Osteoblast (primary cell): ENCODE measurements around the gene PSMD13. TPM values are rescaled to one million over a fixed set of nuclear protein-coding genes. Genes with fewer than 3 reads are reported as not detected.
A peak's percentile ranks its signal among the peaks of the same experiment; 100 is the strongest.

Experiments used
- DNase-seq: peaks from one replicate; pipeline ENCODE4 v3.0.0; 2011; ENCODE audit warnings: low spot score, mixed read lengths; ENCODE audit not compliant: insufficient read length; ENCODE audit errors: missing footprints
- H2AFZ ChIP-seq: 2 replicates; pipeline ENCODE4 v1.6.0; 2011; ENCODE audit warnings: mild to moderate bottlenecking, low read length
- H3K27ac ChIP-seq: 2 replicates; pipeline ENCODE4 v1.5.1; 2011; ENCODE audit warnings: mild to moderate bottlenecking, low read depth, low read length, moderate library complexity
- H3K27me3 ChIP-seq: 2 replicates; pipeline ENCODE4 v1.6.0; 2012; ENCODE audit warnings: mild to moderate bottlenecking, control low read depth, inconsistent platforms, low read length, moderate library complexity; ENCODE audit not compliant: insufficient read depth
- H3K36me3 ChIP-seq: 2 replicates; pipeline ENCODE4 v1.5.1; 2011; ENCODE audit warnings: mild to moderate bottlenecking, low read length, control low read depth, moderate library complexity; ENCODE audit not compliant: insufficient read depth
- H3K4me1 ChIP-seq: 2 replicates; pipeline ENCODE4 v1.5.1; 2011; ENCODE audit warnings: mild to moderate bottlenecking, low read length, control low read depth, moderate library complexity; ENCODE audit not compliant: insufficient read depth
- H3K4me2 ChIP-seq: 2 replicates; pipeline ENCODE4 v1.6.0; 2011; ENCODE audit warnings: mild to moderate bottlenecking, low read length; ENCODE audit not compliant: insufficient read depth
- H3K4me3 ChIP-seq: fragments of 200-600 bp; sonication (generic); 3 replicates; pipeline ENCODE4 v1.5.1; 2012; ENCODE audit warnings: mild to moderate bottlenecking, low read length, inconsistent platforms; ENCODE audit not compliant: insufficient read depth
- H3K79me2 ChIP-seq: 2 replicates; pipeline ENCODE4 v1.6.0; 2012; ENCODE audit warnings: mild to moderate bottlenecking, low read length, control low read depth, inconsistent platforms; ENCODE audit not compliant: insufficient read depth
- H3K9me3 ChIP-seq: 2 replicates; pipeline ENCODE4 v1.5.1; 2011; ENCODE audit warnings: low read depth, low read length, control low read depth
- H4K20me1 ChIP-seq: 2 replicates; pipeline ENCODE4 v1.6.0; 2012; ENCODE audit warnings: mild to moderate bottlenecking, low read length, control low read depth; ENCODE audit not compliant: insufficient read depth
- total RNA-seq: library from RNA; depleted of rRNA; stranded (reverse); fragments of >200 nt; gene quantifications from 2 replicates; pipeline ENCODE4 v1.2.3, GENCODE V29; 2012
- TF ChIP-seq, protein P1 (sequence below): IDR thresholded peaks from 2 replicates; pipeline ENCODE4 v1.5.1; 2011; ENCODE audit warnings: mild to moderate bottlenecking, low read depth, low read length, moderate library complexity; ENCODE audit errors: extremely low read depth

PSMD13 gene
- total RNA-seq, 1 donor: 110 TPM

DNA sequence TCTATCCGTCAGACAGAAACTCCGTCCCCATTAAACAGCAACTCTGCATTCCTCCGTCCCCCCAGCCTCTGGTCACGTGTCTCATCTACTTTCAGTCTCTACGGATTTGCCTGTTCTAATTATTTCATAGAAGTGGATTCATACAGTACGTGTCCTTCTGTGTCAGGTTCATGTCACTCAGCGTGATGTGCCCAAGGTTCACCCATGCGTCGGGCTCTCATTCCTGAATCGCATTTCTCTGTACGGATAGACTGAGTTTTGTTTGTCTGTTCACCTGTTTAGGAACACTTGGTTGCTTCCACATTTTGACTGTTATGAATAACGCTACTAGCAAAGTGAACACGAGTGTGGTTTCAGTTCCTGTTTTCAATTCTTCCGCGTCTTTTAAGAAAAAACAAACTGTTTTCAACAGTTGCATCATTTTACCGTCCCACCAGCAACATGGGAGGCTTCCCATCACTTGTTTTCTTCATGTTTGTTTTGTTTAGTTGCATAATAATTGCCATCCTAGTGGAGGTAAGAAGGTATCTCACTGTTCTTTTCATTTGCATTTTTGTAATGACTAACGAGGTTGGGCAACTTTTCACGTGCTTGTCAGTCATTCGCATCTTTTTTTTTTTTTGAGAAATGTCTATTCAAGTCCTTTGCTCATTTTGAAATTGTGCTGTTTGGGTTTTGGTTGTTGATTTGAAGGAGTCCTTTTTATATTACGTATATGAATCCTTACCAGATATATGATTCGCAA, 32.5 kb downstream of the PSMD13 start:
- peak overlapping the region; percentile 0 for H2AFZ ChIP-seq
- H3K9me3 ChIP-seq: no peaks in the 10 kb centered on the region
- H3K4me3 ChIP-seq: peak overlapping the region; percentile 4
- peaks cover 10% of the 10 kb centered on the region for H3K27me3 ChIP-seq
- H3K79me2 ChIP-seq: no peaks in the 10 kb centered on the region
- H3K4me2 ChIP-seq: peak overlapping the region; percentile 25
- DNase-seq: peak; percentile 27
- H3K36me3 ChIP-seq: no peaks in the 10 kb centered on the region
- TF ChIP-seq, protein P1, sequence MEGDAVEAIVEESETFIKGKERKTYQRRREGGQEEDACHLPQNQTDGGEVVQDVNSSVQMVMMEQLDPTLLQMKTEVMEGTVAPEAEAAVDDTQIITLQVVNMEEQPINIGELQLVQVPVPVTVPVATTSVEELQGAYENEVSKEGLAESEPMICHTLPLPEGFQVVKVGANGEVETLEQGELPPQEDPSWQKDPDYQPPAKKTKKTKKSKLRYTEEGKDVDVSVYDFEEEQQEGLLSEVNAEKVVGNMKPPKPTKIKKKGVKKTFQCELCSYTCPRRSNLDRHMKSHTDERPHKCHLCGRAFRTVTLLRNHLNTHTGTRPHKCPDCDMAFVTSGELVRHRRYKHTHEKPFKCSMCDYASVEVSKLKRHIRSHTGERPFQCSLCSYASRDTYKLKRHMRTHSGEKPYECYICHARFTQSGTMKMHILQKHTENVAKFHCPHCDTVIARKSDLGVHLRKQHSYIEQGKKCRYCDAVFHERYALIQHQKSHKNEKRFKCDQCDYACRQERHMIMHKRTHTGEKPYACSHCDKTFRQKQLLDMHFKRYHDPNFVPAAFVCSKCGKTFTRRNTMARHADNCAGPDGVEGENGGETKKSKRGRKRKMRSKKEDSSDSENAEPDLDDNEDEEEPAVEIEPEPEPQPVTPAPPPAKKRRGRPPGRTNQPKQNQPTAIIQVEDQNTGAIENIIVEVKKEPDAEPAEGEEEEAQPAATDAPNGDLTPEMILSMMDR: no peak
- no peaks in the 10 kb centered on the region for H3K4me1 ChIP-seq
- no peak overlapping the region for H3K27ac ChIP-seq
- no peaks in the 10 kb centered on the region for H4K20me1 ChIP-seq

DNA sequence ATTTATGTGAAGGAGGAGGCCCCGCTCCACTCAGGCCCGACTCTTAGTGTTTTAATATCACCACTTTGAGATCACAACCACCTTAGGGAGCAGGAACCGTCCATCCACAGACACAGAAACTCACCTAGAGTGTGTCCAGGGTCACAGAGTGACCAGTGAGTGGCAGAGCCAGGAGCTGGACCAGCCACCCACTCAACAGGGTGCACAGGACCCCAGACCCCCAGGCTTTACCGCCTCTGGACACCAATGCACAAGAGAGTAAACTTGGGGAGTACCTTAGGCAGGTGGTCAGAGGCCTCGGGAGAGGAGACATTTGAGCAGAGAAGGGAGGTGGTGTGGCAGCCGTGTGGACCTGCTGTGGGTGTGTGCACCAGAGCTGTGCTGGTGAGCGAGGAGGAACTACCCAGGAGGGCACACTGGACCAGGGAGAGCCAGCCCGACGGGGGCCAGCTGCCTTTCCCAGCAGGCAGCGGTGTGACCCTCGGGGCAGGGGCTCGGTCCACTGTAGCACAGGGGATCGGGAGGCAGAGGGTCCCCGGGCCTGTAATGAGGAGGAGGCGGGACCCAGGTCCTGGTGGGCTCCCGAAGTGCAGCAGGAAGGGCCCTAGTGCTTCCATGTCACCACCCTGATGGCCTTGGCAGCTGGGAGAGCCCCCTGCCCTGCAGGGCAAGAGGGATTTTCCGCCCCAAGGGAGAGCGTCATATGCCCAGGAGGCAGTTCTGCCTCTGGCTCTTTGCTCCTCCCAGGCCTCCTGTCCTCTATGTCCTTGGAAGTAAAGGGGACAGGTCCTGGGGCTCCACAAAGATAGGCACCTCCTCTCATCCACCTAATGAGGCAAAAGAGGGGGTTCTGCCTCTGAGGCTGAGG, 33.9 kb downstream of the PSMD13 start:
- no peak overlapping the region for H3K27ac ChIP-seq
- TF ChIP-seq, protein P1: no peak
- peak; percentile 74 for DNase-seq
- no peaks in the 10 kb centered on the region for H3K9me3 ChIP-seq
- no peaks in the 10 kb centered on the region for H4K20me1 ChIP-seq
- H3K4me1 ChIP-seq: no peaks in the 10 kb centered on the region
- no peak overlapping the region for H3K4me2 ChIP-seq
- no peaks in the 10 kb centered on the region for H3K36me3 ChIP-seq
- peaks cover 12% of the 10 kb centered on the region for H3K27me3 ChIP-seq
- H2AFZ ChIP-seq: no peak overlapping the region
- no peak overlapping the region for H3K4me3 ChIP-seq
- H3K79me2 ChIP-seq: no peaks in the 10 kb centered on the region

DNA sequence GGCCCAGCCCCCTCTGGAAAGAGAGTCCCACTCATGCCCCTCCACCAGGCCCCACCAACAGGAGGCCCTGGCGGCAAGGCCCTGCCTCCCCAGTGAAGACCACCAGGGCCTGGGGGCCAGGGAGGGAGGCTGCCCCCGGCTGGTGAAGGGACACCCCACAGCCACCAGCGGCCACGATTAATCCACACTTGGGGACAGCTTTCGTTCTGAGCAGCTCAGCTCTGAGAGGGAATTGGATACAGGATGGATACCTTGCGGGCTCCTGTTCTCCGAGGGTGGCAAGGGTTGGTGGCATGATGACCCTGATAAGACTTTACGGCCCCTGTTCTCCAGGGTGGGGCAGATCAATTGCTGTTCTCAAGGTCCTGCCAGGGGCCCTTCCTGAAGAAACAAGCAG, 34.5 kb downstream of the PSMD13 start:
- Histone ChIP-seq H3K36me3 (no peaks in the 10 kb centered on the region), H4K20me1 (no peaks in the 10 kb centered on the region), H3K27me3 (peaks cover 17% of the 10 kb centered on the region), H3K9me3 (no peaks in the 10 kb centered on the region), H2AFZ (no peak overlapping the region), H3K4me2 (no peak overlapping the region), H3K4me3 (no peak overlapping the region), H3K27ac (no peak overlapping the region), H3K79me2 (no peaks in the 10 kb centered on the region), H3K4me1 (no peaks in the 10 kb centered on the region)
- TF ChIP-seq, protein P1: no peak
- peak; percentile 65 for DNase-seq
